Choroid plexus epithelial cell (primary cell): ENCODE results near the gene DGKD.

Experiments
- DNase-seq: peaks from one replicate; pipeline ENCODE4 v3.0.0-alpha.2; 2010; ENCODE audit warnings: low read depth
- H3K4me3 ChIP-seq: 2 replicates; pipeline ENCODE4 v1.5.1; 2011; ENCODE audit warnings: low read depth, mild to moderate bottlenecking, control low read depth, low read length, moderate library complexity
- CTCF ChIP-seq: conservative IDR thresholded peaks from 2 replicates; pipeline ENCODE4 v1.5.1; 2011; ENCODE audit warnings: low read depth, mild to moderate bottlenecking, control low read depth, inconsistent platforms, low read length, moderate library complexity

The DGKD gene

GRCh38 chr2:233480490-233481202 is 126.4 kb downstream of the DGKD start:
- peak; percentile 32 for TF ChIP-seq CTCF
- no peak overlapping the region for H3K4me3 ChIP-seq
- DNase-seq = peak; percentile 40

- DNase-seq = peak; percentile 23
- H3K4me3 ChIP-seq = no peak overlapping the region
- no peak for TF ChIP-seq CTCF
These were observed 127.3 kb downstream of the DGKD start for GRCh38 chr2:233481368-233482142.

- TF ChIP-seq CTCF = no peak
- DNase-seq = no peak
- H3K4me3 ChIP-seq = no peak overlapping the region
These were observed 128.3 kb downstream of the DGKD start for GRCh38 chr2:233482616-233483015.

GRCh38 chr2:233485726-233486125 is 131.4 kb downstream of the DGKD start:
- no peak overlapping the region for H3K4me3 ChIP-seq
- no peak for DNase-seq
- TF ChIP-seq CTCF = no peak

GRCh38 chr2:233486357-233486756 is 132.1 kb downstream of the DGKD start:
- TF ChIP-seq CTCF = no peak
- no peak overlapping the region for H3K4me3 ChIP-seq
- peak; percentile 11 for DNase-seq

GRCh38 chr2:233486778-233487552 is 132.7 kb downstream of the DGKD start:
- H3K4me3 ChIP-seq = no peak overlapping the region
- peak; percentile 93 for DNase-seq
- no peak for TF ChIP-seq CTCF
